Measurements from ENCODE around the gene JMJD6.

DNA sequence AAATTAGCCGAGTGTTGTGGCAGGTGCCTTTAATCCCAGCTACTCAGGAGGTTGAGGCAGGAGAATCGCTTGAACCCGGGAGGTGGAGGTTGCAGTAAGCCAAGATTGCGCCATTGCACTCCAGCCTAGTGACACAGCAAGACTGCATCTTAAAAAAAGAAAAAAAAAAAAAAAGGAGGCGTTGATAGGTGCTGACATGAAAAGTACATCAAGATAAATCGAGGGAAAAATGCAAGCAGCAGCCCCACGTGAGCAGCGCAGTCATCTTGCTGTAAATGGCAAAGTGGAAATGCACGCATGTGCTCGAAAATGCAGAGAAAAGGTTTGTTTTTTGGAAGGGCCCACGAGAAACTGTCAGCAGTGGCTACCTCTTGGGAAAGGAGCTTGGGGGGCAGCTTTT is 36.5 kb downstream of the JMJD6 start:
- TF ChIP-seq, protein P1, sequence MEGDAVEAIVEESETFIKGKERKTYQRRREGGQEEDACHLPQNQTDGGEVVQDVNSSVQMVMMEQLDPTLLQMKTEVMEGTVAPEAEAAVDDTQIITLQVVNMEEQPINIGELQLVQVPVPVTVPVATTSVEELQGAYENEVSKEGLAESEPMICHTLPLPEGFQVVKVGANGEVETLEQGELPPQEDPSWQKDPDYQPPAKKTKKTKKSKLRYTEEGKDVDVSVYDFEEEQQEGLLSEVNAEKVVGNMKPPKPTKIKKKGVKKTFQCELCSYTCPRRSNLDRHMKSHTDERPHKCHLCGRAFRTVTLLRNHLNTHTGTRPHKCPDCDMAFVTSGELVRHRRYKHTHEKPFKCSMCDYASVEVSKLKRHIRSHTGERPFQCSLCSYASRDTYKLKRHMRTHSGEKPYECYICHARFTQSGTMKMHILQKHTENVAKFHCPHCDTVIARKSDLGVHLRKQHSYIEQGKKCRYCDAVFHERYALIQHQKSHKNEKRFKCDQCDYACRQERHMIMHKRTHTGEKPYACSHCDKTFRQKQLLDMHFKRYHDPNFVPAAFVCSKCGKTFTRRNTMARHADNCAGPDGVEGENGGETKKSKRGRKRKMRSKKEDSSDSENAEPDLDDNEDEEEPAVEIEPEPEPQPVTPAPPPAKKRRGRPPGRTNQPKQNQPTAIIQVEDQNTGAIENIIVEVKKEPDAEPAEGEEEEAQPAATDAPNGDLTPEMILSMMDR (optimal IDR thresholded peaks at IDR 0.05 in 1 of 3, IDR thresholded peaks at IDR 0.05 in 1 of 3, conservative IDR thresholded peaks at IDR 0.05 in 1 of 3; ENCODE audit: extremely low read depth in 1 of 3, insufficient read depth in 2 of 3, low read length in 3 of 3), result no peak
- TF ChIP-seq EZH2 (IDR thresholded peaks at IDR 0.05; ENCODE audit: low read length), result no peak
